Motor neuron (in vitro differentiated cells): ENCODE results near the gene SETD2. TPM values are rescaled to one million over a fixed set of nuclear protein-coding genes. Genes with fewer than 3 reads are reported as not detected.

Experiments used
- ATAC-seq, 8 experiments: fragments of 200-7000 bp; cut with Tn5 transposase; replicated peaks in 6 of 8; 2 replicates each; pipeline ENCODE4 v1.8.0; 2021; ENCODE audit warnings: mild to moderate bottlenecking in 8 of 8, moderate library complexity in 8 of 8
- H3K27ac ChIP-seq, 2 donors: fragments of 250-450 bp; sonication (Bioruptor Pico); 2 replicates each; pipeline ENCODE4 v1.9.0; 2021; ENCODE audit warnings: antibody characterized with exemption in 2 of 2, mild to moderate bottlenecking in 2 of 2, moderate library complexity in 1 of 2
- H3K4me1 ChIP-seq, 2 donors: fragments of 250-450 bp; sonication (Bioruptor Pico); replicated peaks in 1 of 2; 2 replicates each; pipeline ENCODE4 v1.6.1; 2021; ENCODE audit warnings: antibody characterized with exemption in 2 of 2, mild to moderate bottlenecking in 2 of 2, moderate library complexity in 1 of 2
- H3K4me3 ChIP-seq, 5 donors: fragments of 250-450 bp; sonication (Bioruptor Pico); 2 replicates each; pipeline ENCODE4 v1.9.0; 2021; ENCODE audit warnings: antibody characterized with exemption in 5 of 5, mild to moderate bottlenecking in 5 of 5, moderate library complexity in 4 of 5
- WGBS, 10 experiments: fragments of 450-650 bp; shearing (Covaris generic); methylation state at CpG; one replicate each; pipeline ENCODE4 v1.0.0; 2022; 5-methylcytosine and 5-hydroxymethylcytosine counted together
- in situ Hi-C, 9 experiments: fragments of 400-800 bp; cut with MboI; loops; one replicate each; pipeline ENCODE4 v1.15.0; 2021; ENCODE audit warnings: low sequenced_read_pairs in 9 of 9, low pct_unique_long_range_greater_than_20kb in 2 of 9; ENCODE audit not compliant: unreplicated experiment in 9 of 9
- total RNA-seq, 8 experiments: library from RNA; unstranded; fragments of 300-600 nt; gene quantifications; 2 replicates each; pipeline versions ENCODE4 v1.2.3 to v1.2.4, GENCODE V29; 2022

SETD2 gene
- total RNA-seq, 8 experiments from 2014 or later: 24.0 to 67.0 (median 37.2) TPM

GRCh38 chr3:46968783-46969428 is 195.0 kb downstream of the SETD2 start:
- no peak overlapping the region for H3K27ac ChIP-seq
- in situ Hi-C loops: no loop called here
- no peaks in the 10 kb centered on the region for H3K4me1 ChIP-seq
- WGBS, 10 experiments: 20 to 93% (median 59%) methylated on average over 2 to 8 of the region's 9 CpGs; no CpG with 5 or more reads in 4 of the 10 experiments
- H3K4me3 ChIP-seq: no peak overlapping the region
- ATAC-seq: no peak

GRCh38 chr3:46966811-46967210 is 197.1 kb downstream of the SETD2 start:
- no peak overlapping the region for H3K27ac ChIP-seq
- peak in 1 of 8 experiments; percentile 27 for ATAC-seq
- no peaks in the 10 kb centered on the region for H3K4me1 ChIP-seq
- no peak overlapping the region for H3K4me3 ChIP-seq
- 76 to 100% (median 95%) methylated on average over 2 to 4 of the region's 5 CpGs; no CpG with 5 or more reads in 5 of the 10 experiments for WGBS, 10 experiments
- in situ Hi-C loops: no loop called here

Other genes starting within 250 kb of the SETD2 start
- 10 to 100 TPM; 47.1 to 65.4 (median 53.0) TPM for gene CCDC12, start 187.4 kb downstream of the SETD2 start, total RNA-seq
- 10 to 100 TPM in 2 of 8 experiments, 1 to 10 TPM in 6; 1.7 to 23.4 (median 4.4) TPM for gene NBEAL2, start 184.4 kb downstream of the SETD2 start, total RNA-seq
- 10 to 100 TPM in 2 of 8 experiments, 1 to 10 TPM in 6; 3.5 to 58.5 (median 9.5) TPM for gene KIF9, start 118.7 kb upstream of the SETD2 start, total RNA-seq
- 10 to 100 TPM; 13.9 to 30.7 (median 18.1) TPM for gene KLHL18, start 118.8 kb upstream of the SETD2 start, total RNA-seq
- gene PTPN23, start 216.9 kb upstream of the SETD2 start, total RNA-seq: 10 to 100 TPM in 4 of 8 experiments, 1 to 10 TPM in 4; 6.8 to 23.0 (median 9.3) TPM